Right lobe of liver (tissue), 4 donors: Measurements from ENCODE around the gene GSN.

Source experiments
- POLR2A ChIP-seq: fragments of 450-650 bp; IDR thresholded peaks from one replicate; pipeline ENCODE4 v1.6.1; 2017; ENCODE audit warnings: antibody characterized with exemption, mild to moderate bottlenecking
- TF ChIP-seq, protein P1 (sequence below), 4 donors: fragments of 200-600 bp in 3 of 4; fragments of 450-650 bp in 1 of 4; IDR thresholded peaks; one replicate each; pipeline versions ENCODE4 v1.5.1 to v1.8.0; 2016 to 2022; ENCODE audit warnings: antibody characterized with exemption in 4 of 4, mild to moderate bottlenecking in 2 of 4
- donor health status: DM: no; HTN: no; CAD: no.
- donor health status: DM: no; HTN: no; CAD: no.
- donor health status: DM: no; HTN: yes; CAD: no.

DNA sequence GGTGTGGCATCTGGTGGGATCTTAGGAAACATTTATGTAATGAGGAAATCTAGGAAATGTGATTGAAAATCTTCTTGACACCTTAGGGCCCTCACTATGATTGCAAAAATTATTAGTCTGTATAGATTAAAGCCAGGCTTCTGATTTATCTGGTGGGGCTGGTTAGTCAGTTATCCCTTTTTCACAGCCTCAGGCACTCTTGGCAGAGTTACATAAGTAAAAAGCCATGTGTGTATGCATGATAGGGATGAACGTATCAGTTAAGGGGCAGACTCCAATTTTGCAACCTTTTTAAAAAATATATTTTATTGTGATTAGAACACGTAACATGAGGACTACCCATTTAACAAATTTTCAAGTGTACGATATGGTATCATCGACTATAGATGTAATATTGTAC is 35.7 kb upstream of the GSN start:
- TF ChIP-seq, protein P1, sequence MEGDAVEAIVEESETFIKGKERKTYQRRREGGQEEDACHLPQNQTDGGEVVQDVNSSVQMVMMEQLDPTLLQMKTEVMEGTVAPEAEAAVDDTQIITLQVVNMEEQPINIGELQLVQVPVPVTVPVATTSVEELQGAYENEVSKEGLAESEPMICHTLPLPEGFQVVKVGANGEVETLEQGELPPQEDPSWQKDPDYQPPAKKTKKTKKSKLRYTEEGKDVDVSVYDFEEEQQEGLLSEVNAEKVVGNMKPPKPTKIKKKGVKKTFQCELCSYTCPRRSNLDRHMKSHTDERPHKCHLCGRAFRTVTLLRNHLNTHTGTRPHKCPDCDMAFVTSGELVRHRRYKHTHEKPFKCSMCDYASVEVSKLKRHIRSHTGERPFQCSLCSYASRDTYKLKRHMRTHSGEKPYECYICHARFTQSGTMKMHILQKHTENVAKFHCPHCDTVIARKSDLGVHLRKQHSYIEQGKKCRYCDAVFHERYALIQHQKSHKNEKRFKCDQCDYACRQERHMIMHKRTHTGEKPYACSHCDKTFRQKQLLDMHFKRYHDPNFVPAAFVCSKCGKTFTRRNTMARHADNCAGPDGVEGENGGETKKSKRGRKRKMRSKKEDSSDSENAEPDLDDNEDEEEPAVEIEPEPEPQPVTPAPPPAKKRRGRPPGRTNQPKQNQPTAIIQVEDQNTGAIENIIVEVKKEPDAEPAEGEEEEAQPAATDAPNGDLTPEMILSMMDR (IDR thresholded peaks at IDR 0.05): no peak
- no peak for TF ChIP-seq POLR2A
